GM12873 (cell line): ENCODE measurements around the gene MICAL2.

Source experiments
- TF ChIP-seq, protein P1 (sequence below): IDR thresholded peaks from 2 replicates; pipeline ENCODE4 v1.5.1; 2012; ENCODE audit warnings: low read depth, mild to moderate bottlenecking, moderate library complexity, low read length, control low read depth; ENCODE audit not compliant: insufficient read depth; ENCODE audit errors: missing control alignments

MICAL2 gene

DNA sequence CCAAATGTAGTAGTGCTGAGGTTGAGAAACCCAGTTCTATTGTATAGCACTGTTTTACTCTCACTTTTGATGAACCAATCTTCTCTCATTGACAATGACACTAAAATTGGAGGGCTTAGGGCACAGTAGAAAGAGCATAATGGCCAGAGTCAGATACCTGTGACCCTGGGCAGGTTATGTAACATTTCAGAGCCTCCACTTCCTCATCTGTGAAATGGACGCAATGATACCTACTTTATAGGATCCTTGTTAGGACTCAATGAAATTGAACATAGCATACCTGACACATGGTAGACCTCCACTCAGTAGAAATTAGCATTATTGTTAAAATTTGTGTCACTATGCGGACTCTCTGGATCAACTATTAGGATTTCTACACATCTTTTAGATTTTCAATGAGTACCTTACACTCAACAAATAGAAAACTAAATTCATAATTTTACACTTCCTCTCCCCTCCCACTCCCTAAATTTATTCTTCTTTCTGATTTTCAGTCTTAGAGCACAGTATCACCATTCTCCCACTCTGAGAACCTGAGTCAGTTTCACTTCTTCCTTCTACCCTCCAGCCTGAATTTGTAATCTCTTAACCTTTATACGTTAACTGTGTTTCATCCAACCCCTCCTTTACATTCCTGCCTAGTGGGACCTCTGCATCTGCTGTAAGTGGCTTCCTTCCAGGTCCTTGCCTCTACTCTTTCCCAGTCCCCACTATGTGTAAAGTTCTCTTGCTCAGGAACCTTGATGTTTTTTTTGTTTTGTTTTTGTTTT is 78.3 kb downstream of the MICAL2 start:
- TF ChIP-seq, protein P1, sequence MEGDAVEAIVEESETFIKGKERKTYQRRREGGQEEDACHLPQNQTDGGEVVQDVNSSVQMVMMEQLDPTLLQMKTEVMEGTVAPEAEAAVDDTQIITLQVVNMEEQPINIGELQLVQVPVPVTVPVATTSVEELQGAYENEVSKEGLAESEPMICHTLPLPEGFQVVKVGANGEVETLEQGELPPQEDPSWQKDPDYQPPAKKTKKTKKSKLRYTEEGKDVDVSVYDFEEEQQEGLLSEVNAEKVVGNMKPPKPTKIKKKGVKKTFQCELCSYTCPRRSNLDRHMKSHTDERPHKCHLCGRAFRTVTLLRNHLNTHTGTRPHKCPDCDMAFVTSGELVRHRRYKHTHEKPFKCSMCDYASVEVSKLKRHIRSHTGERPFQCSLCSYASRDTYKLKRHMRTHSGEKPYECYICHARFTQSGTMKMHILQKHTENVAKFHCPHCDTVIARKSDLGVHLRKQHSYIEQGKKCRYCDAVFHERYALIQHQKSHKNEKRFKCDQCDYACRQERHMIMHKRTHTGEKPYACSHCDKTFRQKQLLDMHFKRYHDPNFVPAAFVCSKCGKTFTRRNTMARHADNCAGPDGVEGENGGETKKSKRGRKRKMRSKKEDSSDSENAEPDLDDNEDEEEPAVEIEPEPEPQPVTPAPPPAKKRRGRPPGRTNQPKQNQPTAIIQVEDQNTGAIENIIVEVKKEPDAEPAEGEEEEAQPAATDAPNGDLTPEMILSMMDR, result no peak

DNA sequence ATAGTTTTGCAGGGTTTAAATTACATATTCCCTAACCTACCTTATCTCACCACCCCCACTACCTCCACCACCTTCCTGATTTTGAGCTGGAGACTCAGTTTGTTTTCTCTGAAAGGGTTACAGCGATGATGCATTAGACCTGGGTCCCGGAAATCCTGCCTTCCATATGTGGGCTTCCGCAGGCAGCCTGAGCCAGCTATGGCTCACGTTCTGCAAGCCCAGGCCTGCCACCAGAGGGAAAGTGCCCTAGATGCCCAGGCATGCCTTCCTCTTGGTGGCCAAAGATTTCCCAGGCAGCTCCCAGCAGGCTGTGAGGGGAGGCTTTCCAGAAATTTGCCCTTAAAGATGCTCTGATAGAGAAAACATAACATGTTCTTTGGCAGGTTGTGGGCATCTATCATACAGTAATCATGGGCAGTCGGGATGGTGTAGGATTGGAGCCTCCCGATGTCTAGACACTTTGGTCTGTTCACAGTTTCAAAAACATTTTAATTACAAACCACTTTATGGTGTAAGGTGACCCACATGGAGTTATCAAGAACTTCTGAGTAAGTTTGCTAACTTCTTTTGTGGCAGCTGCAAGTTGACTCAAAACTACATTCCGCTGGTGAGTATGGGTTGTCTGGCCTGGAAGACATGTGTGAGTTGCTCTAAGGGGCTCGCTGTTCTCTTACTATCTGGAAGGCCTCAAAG is 79.3 kb downstream of the MICAL2 start:
- TF ChIP-seq, protein P1, result no peak

- TF ChIP-seq, protein P1, result no peak
These were observed 80.1 kb downstream of the MICAL2 start for GRCh38 chr11:12190511-12190910.

DNA sequence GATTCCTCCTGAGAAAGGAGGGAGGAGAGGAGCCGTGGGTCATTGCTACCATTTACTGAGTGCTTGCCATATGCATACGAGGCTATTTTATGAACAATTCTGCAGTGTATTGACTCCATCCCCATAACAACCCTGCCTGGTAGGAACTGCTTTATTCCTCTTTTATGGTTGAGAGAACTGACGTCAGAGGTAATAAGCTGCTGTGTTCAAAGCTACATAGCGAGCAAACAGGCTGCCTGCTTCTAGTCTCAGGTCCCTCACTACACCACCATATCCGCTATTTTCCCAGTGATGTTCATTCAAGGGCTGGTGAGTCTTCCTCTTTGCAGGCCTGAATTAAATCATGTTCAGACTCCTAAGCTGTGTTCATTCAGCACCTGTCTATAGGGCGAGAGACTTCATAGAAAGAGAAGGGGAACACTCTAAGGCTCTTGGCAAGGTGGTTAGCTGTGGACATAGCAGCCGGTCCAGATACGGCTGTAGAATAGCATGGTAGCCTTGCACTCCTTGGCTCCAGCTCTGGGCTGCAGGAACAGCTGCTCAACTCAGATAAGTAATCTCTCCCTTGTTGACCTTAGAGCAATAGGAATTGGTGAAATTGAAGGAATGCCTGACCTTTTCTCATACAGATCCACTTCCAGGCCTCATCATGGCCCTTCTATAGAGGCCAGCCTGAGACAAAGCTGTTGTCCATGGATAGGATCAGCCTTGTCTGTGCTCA is 82.6 kb downstream of the MICAL2 start:
- TF ChIP-seq, protein P1, result no peak

DNA sequence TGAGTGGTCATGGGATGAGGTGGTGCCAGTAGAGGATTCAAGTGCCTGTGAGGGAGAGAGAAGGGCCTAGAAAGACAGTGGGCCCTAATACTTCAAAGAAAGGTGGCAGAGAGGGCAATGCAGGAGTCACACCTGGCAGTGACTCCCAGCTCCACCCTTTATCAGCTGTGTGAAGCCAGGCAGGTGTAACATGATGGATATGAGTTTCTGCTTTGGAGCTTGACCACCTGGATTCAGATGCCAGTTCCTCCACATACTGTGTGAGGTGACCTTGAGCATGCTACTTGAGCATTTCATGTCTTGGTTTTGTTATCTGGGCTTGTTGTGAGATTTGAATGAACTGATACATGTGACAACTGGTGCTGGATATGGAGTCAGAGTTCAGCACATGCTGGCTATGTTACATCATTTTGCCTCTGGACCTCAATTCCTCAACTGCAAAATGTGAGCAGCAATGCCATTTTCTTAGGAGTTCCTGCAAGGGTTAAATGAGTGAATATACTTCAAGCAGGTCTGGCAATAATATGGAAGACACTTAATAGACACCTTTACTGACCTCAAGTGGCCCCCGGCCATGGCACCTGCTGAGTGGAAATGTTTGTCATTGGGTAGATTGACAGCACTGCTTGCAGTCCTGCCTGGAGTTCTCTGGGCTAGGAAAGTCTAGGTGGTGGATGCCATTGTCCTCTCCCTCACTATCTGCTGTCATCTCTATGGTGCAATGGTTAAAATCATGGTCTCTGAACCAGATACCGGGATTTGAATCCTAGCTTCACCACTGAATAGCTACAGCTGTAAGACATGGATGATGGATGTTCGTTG is 83.3 kb downstream of the MICAL2 start:
- TF ChIP-seq, protein P1, result no peak

GRCh38 chr11:12195768-12196167 is 85.4 kb downstream of the MICAL2 start:
- TF ChIP-seq, protein P1, result no peak
